ENCODE results near the gene PDS5A.
"Not testable (repeated sequence)": the region's sequence is repeated elsewhere in the genome, so short reads cannot be mapped to it uniquely, and the experiment has no call there.

PDS5A gene

DNA sequence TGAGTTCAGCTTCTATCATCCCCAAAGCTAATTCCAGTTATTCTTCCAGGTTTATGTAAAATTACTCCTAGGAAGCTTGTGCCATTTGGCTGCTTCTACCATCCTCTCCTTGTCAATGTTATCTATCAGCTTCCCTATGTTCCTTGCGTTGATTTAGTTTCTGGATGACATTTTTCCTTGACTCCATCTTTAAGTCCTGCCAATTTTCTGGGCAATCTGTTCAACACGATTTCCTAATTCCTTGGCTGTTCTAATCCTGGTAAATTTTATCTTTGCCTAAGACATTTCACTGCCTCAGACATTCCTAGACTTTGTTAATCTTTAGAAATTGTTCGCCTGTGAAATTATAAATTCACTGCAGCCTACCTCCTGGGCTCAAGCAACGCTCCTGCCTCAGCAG lies 125.1 kb downstream of the PDS5A start:
- no peak overlapping the region for H3K4me3 ChIP-seq (replicated peaks; ENCODE audit: low read depth, low read length)
- TF ChIP-seq CTCF (IDR thresholded peaks at IDR 0.05; ENCODE audit: low read length, missing control alignments): no peak
- DNase-seq (ENCODE audit: low read depth): peak; percentile 21

DNA sequence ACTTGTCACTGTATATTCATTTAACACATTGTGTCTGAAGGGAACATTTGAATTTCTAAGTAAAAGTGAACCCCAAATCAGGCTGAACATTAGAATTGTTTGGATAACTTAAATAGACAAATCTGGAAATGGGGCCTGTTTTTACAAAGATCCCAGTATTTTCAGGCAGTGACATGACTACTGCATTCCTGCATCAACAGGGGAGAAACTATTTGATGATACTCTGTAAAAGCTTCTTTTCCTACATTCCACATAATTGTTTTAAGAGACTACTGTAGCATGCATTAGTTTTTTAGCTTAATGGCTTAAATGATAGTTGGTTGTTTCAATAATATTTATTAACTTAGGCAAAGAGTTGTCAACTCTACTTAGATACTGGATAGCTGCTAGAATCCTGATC lies 127.0 kb downstream of the PDS5A start:
- DNase-seq (ENCODE audit: low read depth): no peak
- no peak for TF ChIP-seq CTCF (IDR thresholded peaks at IDR 0.05; ENCODE audit: low read length, missing control alignments)
- H3K4me3 ChIP-seq (replicated peaks; ENCODE audit: low read depth, low read length): no peak overlapping the region

GRCh38 chr4:39846705-39847104 lies 131.0 kb downstream of the PDS5A start:
- H3K4me3 ChIP-seq (replicated peaks; ENCODE audit: low read depth, low read length): no peak overlapping the region
- DNase-seq (ENCODE audit: low read depth): no peak
- TF ChIP-seq CTCF (IDR thresholded peaks at IDR 0.05; ENCODE audit: low read length, missing control alignments): no peak

DNA sequence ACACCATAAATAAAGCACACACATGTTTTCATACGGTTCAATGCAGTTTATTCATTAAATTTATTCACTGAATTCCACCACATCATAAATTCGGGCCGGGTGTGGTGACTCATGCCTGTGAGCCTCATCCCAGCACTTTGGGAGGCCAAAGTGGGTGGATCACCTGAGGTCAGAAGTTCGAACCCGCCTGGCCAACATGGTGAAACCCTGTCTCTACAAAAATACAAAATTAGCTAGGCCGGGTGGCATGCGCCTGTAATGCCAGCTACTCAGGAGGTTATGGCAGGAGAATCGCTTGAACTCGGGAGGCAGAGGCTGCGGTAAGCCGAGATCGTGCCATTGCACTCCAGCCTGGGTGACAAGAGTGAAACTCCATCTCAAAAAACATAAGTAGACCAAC lies 131.6 kb downstream of the PDS5A start:
- H3K4me3 ChIP-seq (replicated peaks; ENCODE audit: low read depth, low read length): no peak overlapping the region
- TF ChIP-seq CTCF (IDR thresholded peaks at IDR 0.05; ENCODE audit: low read length, missing control alignments): no peak
- no peak for DNase-seq (ENCODE audit: low read depth)

DNA sequence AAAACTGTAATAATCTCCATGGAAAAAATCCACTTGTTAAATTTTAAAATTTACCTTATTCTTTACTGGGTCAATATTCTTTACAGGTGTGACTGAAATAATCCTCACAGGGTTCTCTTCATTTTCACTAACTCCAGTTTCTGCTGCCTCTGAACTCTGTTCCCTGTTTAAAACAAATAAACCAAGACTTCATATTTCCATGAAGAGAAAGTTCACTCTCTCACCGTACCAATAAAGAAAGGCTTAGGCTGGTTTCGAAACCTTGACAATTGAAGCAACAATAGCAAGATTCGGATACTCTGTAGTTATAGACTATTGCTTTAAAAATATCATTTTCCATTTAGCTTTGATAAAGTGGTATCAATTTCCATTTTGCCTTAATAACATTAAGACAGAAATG lies 135.8 kb downstream of the PDS5A start:
- no peak overlapping the region for H3K4me3 ChIP-seq (replicated peaks; ENCODE audit: low read depth, low read length)
- no peak for DNase-seq (ENCODE audit: low read depth)
- no peak for TF ChIP-seq CTCF (IDR thresholded peaks at IDR 0.05; ENCODE audit: low read length, missing control alignments)

DNA sequence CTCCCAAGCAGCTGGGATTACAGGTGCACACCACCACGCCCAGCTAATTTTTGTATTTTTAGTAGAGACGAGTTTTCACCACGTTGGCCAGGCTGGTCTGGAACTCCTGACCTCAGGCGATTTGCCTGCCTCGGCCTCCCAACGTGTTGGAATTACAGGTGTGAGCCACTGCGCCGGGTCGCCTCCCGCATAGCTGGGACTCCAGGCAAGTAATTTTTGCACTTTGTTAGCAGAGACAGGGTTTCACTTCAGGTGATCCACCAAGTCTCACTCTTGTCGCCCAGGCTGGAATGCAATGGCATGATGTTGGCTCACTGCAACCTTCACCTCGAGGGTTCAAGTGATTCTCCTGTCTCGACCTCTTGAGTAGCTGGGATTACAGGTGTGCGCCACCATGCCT lies 137.2 kb downstream of the PDS5A start:
- H3K4me3 ChIP-seq (replicated peaks; ENCODE audit: low read depth, low read length); DNase-seq (ENCODE audit: low read depth): not testable (repeated sequence)

DNA sequence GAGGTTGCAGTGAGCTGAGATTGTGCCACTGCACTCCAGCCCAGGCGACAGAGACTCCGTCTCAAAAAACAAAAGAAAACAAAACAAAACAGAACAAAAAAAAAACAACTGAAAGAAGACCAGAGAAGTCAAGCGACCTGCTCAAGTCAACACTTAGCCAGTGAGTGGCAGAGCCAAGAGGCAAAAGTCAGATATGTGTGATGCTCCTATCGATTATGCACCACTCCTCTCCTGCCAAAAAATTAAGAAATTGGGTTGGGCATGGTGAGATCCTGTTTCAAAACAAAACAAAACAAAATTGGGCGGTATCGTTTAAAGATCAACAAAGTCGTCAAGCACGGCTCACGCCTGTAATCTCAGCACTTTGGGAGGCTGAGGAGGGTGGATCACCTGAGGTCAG lies 137.7 kb downstream of the PDS5A start:
- H3K4me3 ChIP-seq (replicated peaks; ENCODE audit: low read depth, low read length): no peak overlapping the region
- no peak for DNase-seq (ENCODE audit: low read depth)
- TF ChIP-seq CTCF (IDR thresholded peaks at IDR 0.05; ENCODE audit: low read length, missing control alignments): no peak

GRCh38 chr4:39838431-39838830 lies 139.3 kb downstream of the PDS5A start:
- DNase-seq (ENCODE audit: low read depth); H3K4me3 ChIP-seq (replicated peaks; ENCODE audit: low read depth, low read length): not testable (repeated sequence)
